Liver (tissue), 9 donors: ENCODE data around the gene RMND1. TPM values are rescaled to one million over a fixed set of nuclear protein-coding genes. Genes with fewer than 3 reads are reported as not detected.

ENCODE experiments used
- DNase-seq: peaks from one replicate; pipeline ENCODE4 v3.0.0-alpha.2; 2017; ENCODE audit warnings: low spot score
- H3K27ac ChIP-seq, 2 donors: one replicate each; pipeline ENCODE4 v1.7.0; 2013; ENCODE audit warnings: inconsistent platforms in 2 of 2, low read length in 2 of 2, control low read depth in 1 of 2, low read depth in 1 of 2, mild to moderate bottlenecking in 1 of 2
- H3K27me3 ChIP-seq, 4 donors: one replicate each; pipeline versions ENCODE4 v1.6.1 to v1.7.0; 2013; ENCODE audit warnings: low read length in 3 of 4, inconsistent platforms in 1 of 4, mild to moderate bottlenecking in 1 of 4, moderate library complexity in 1 of 4; ENCODE audit not compliant: control insufficient read depth in 4 of 4, insufficient read depth in 4 of 4
- H3K36me3 ChIP-seq, 4 donors: one replicate each; pipeline versions ENCODE4 v1.6.1 to v1.7.0; 2013; ENCODE audit warnings: low read length in 3 of 4, mild to moderate bottlenecking in 3 of 4, low read depth in 1 of 4, moderate library complexity in 1 of 4; ENCODE audit not compliant: control insufficient read depth in 4 of 4, insufficient read depth in 3 of 4
- H3K4me1 ChIP-seq, 4 donors: one replicate each; pipeline versions ENCODE4 v1.6.1 to v1.7.0; 2013; ENCODE audit warnings: low read length in 3 of 4, mild to moderate bottlenecking in 3 of 4, moderate library complexity in 1 of 4; ENCODE audit not compliant: control insufficient read depth in 4 of 4, insufficient read depth in 4 of 4
- H3K4me3 ChIP-seq, 3 donors: one replicate each; pipeline versions ENCODE4 v1.6.1 to v1.7.0; 2013; ENCODE audit warnings: low read length in 3 of 3, control low read depth in 1 of 3, low read depth in 1 of 3, mild to moderate bottlenecking in 1 of 3
- H3K9ac ChIP-seq, 2 donors: one replicate each; pipeline ENCODE4 v1.7.0; 2013; ENCODE audit warnings: low read length in 2 of 2, mild to moderate bottlenecking in 2 of 2, moderate library complexity in 2 of 2, control low read depth in 1 of 2, low read depth in 1 of 2
- H3K9me3 ChIP-seq, 4 donors: one replicate each; pipeline versions ENCODE4 v1.6.1 to v1.7.0; 2013; ENCODE audit warnings: low read length in 3 of 4; ENCODE audit not compliant: control insufficient read depth in 4 of 4
- EGR1 ChIP-seq, 2 donors: IDR thresholded peaks; 2 replicates each; pipeline ENCODE4 v1.6.1; 2016 to 2018; ENCODE audit warnings: antibody characterized with exemption in 2 of 2, low read depth in 2 of 2
- FOXA1 ChIP-seq: IDR thresholded peaks from 2 replicates; pipeline ENCODE4 v1.6.1; 2016; ENCODE audit warnings: antibody characterized with exemption
- FOXA2 ChIP-seq: IDR thresholded peaks from 2 replicates; pipeline ENCODE4 v1.6.1; 2016; ENCODE audit warnings: antibody characterized with exemption
- GABPA ChIP-seq, 2 donors: IDR thresholded peaks in 1 of 2; conservative IDR thresholded peaks in 1 of 2; 2 replicates each; pipeline ENCODE4 v1.6.1; 2016; ENCODE audit warnings: antibody characterized with exemption in 2 of 2, mild to moderate bottlenecking in 1 of 2, moderate library complexity in 1 of 2
- HNF4A ChIP-seq, 2 donors: conservative IDR thresholded peaks; 2 replicates each; pipeline ENCODE4 v1.6.1; 2016; ENCODE audit warnings: antibody characterized with exemption in 2 of 2, mild to moderate bottlenecking in 2 of 2
- HNF4G ChIP-seq: IDR thresholded peaks from 2 replicates; pipeline ENCODE4 v1.6.1; 2016; ENCODE audit warnings: antibody characterized with exemption
- JUND ChIP-seq, 2 donors: IDR thresholded peaks; 2 replicates each; pipeline ENCODE4 v1.6.1; 2016; ENCODE audit warnings: antibody characterized with exemption in 2 of 2
- NR2F2 ChIP-seq: IDR thresholded peaks from 2 replicates; pipeline ENCODE4 v1.6.1; 2016; ENCODE audit warnings: antibody characterized with exemption
- RAD21 ChIP-seq, 2 donors: IDR thresholded peaks; 2 replicates each; pipeline ENCODE4 v1.6.1; 2016; ENCODE audit warnings: antibody characterized with exemption in 2 of 2, mild to moderate bottlenecking in 2 of 2
- REST ChIP-seq: IDR thresholded peaks from 2 replicates; pipeline ENCODE4 v1.6.1; 2016; ENCODE audit warnings: antibody characterized with exemption, mild to moderate bottlenecking
- RXRA ChIP-seq, 2 donors: IDR thresholded peaks; 2 replicates each; pipeline ENCODE4 v1.6.1; 2017 to 2018; ENCODE audit warnings: antibody characterized with exemption in 2 of 2, mild to moderate bottlenecking in 1 of 2
- SP1 ChIP-seq: IDR thresholded peaks from 2 replicates; pipeline ENCODE4 v1.6.1; 2018; ENCODE audit warnings: antibody characterized with exemption, mild to moderate bottlenecking
- TAF1 ChIP-seq: conservative IDR thresholded peaks from 2 replicates; pipeline ENCODE4 v1.6.1; 2016; ENCODE audit warnings: antibody characterized with exemption, mild to moderate bottlenecking
- YY1 ChIP-seq: IDR thresholded peaks from 2 replicates; pipeline ENCODE4 v1.6.1; 2016; ENCODE audit warnings: antibody characterized with exemption, mild to moderate bottlenecking
- WGBS: extraction: QIAGEN DNeasy Blood & Tissue Kit; methylation state at CpG from one replicate; pipeline ENCODE4 v1.1.7; 2013; 5-methylcytosine and 5-hydroxymethylcytosine counted together
- polyA plus RNA-seq, 2 donors: library from polyadenylated mRNA; stranded (reverse) in 1 of 2; unstranded in 1 of 2; fragments of 200-250 nt in 1 of 2; fragments of >200 nt in 1 of 2; fragmentation: Nextera tagmentation in 1 of 2; extraction: Ambion mirVana in 1 of 2; gene quantifications; one replicate each; pipeline versions ENCODE4 v1.2.1 to v1.2.3, GENCODE V29; 2013 to 2015
- total RNA-seq, 2 donors: library from RNA; depleted of rRNA; stranded (reverse); fragments of >200 nt; gene quantifications; one replicate each; pipeline ENCODE4 v1.2.3, GENCODE V29; 2014
- TF ChIP-seq, protein P1 (sequence below): IDR thresholded peaks from 2 replicates; pipeline ENCODE4 v1.6.1; 2016; ENCODE audit warnings: antibody characterized with exemption
- TF ChIP-seq, protein P2 (sequence below): fragments of 150-350 bp; IDR thresholded peaks from 2 replicates; pipeline ENCODE4 v1.5.1; 2017; ENCODE audit warnings: improper control_type of control experiment, low read depth, low read length; ENCODE audit not compliant: missing input control
- TF ChIP-seq, protein P3 (sequence below): IDR thresholded peaks from 2 replicates; pipeline ENCODE4 v1.6.1; 2016; ENCODE audit warnings: antibody characterized with exemption
- TF ChIP-seq, protein P4 (sequence below): IDR thresholded peaks from 2 replicates; pipeline ENCODE4 v1.6.1; 2016; ENCODE audit warnings: antibody characterized with exemption
- donor health status: healthy.
- donor health status: healthy.
- donor health status: healthy.
- donor health status: healthy.
- donor health status: healthy.

Gene RMND1
- total and polyA plus RNA-seq, 4 donors, result 13.2 to 22.6 (median 18.1) TPM

DNA sequence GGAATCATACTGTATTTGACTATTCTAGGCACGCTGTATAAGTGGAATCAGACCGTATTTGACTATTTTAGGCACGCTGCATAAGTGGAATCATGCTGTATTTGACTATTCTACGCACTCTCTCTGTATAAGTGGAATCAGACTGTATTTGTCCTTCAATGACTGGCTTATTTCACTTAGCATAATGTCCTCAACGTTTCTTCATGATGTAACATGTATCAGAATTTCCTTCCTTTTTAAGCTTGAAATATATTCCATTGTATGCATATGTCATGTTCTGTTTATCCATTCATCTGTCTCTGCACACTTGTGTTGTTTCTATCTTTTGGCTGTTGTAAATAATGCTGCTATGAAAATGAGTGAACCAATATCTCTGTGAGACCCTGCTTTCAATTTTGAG, 47.6 kb upstream of the RMND1 start:
- TF ChIP-seq YY1, result no peak
- TF ChIP-seq RAD21 (IDR thresholded peaks at IDR 0.05), result no peak
- TF ChIP-seq TAF1, result no peak
- no peak for TF ChIP-seq EGR1 (IDR thresholded peaks at IDR 0.05; ENCODE audit: low read depth in 2 of 2)
- no peak for TF ChIP-seq RXRA (IDR thresholded peaks at IDR 0.05)
- TF ChIP-seq, protein P1, sequence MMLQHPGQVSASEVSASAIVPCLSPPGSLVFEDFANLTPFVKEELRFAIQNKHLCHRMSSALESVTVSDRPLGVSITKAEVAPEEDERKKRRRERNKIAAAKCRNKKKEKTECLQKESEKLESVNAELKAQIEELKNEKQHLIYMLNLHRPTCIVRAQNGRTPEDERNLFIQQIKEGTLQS, result no peak
- no peak for TF ChIP-seq REST
- TF ChIP-seq JUND (IDR thresholded peaks at IDR 0.05), result no peak
- no peak for DNase-seq
- H3K27ac ChIP-seq, result no peak overlapping the region
- H3K27me3 ChIP-seq, result no peaks in the 10 kb centered on the region
- H3K4me3 ChIP-seq, result no peak overlapping the region
- no peak overlapping the region for H3K9ac ChIP-seq
- H3K4me1 ChIP-seq, result peaks cover 0 to 12% (median 10%) of the 10 kb centered on the region in 4 donors
- no peaks in the 10 kb centered on the region for H3K36me3 ChIP-seq
- H3K9me3 ChIP-seq, result no peaks in the 10 kb centered on the region
- WGBS, result 68% methylated on average over 5 of the region's 5 CpGs

GRCh38 chr6:151498327-151498726, 46.4 kb upstream of the RMND1 start:
- no peak for DNase-seq
- whole genome bisulfite sequencing, result 83% methylated on average over 1 of the region's 1 CpG
- H3K27me3 ChIP-seq, result no peaks in the 10 kb centered on the region
- H3K36me3 ChIP-seq, result no peaks in the 10 kb centered on the region
- TF ChIP-seq, protein P2, sequence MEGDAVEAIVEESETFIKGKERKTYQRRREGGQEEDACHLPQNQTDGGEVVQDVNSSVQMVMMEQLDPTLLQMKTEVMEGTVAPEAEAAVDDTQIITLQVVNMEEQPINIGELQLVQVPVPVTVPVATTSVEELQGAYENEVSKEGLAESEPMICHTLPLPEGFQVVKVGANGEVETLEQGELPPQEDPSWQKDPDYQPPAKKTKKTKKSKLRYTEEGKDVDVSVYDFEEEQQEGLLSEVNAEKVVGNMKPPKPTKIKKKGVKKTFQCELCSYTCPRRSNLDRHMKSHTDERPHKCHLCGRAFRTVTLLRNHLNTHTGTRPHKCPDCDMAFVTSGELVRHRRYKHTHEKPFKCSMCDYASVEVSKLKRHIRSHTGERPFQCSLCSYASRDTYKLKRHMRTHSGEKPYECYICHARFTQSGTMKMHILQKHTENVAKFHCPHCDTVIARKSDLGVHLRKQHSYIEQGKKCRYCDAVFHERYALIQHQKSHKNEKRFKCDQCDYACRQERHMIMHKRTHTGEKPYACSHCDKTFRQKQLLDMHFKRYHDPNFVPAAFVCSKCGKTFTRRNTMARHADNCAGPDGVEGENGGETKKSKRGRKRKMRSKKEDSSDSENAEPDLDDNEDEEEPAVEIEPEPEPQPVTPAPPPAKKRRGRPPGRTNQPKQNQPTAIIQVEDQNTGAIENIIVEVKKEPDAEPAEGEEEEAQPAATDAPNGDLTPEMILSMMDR, result no peak
- TF ChIP-seq FOXA2, result peak; percentile 52
- TF ChIP-seq, protein P3, sequence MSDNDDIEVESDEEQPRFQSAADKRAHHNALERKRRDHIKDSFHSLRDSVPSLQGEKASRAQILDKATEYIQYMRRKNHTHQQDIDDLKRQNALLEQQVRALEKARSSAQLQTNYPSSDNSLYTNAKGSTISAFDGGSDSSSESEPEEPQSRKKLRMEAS, result peak; percentile 72
- TF ChIP-seq, protein P4, sequence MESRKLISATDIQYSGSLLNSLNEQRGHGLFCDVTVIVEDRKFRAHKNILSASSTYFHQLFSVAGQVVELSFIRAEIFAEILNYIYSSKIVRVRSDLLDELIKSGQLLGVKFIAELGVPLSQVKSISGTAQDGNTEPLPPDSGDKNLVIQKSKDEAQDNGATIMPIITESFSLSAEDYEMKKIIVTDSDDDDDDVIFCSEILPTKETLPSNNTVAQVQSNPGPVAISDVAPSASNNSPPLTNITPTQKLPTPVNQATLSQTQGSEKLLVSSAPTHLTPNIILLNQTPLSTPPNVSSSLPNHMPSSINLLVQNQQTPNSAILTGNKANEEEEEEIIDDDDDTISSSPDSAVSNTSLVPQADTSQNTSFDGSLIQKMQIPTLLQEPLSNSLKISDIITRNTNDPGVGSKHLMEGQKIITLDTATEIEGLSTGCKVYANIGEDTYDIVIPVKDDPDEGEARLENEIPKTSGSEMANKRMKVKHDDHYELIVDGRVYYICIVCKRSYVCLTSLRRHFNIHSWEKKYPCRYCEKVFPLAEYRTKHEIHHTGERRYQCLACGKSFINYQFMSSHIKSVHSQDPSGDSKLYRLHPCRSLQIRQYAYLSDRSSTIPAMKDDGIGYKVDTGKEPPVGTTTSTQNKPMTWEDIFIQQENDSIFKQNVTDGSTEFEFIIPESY, result peak; percentile 50
- TF ChIP-seq YY1, result peak; percentile 91
- TF ChIP-seq HNF4G, result peak; percentile 57
- peak in 1 of 2 donors; percentile 90 for TF ChIP-seq RXRA (IDR thresholded peaks at IDR 0.05)
- TF ChIP-seq GABPA (IDR thresholded peaks at IDR 0.05 in 1 of 2, conservative IDR thresholded peaks at IDR 0.05 in 1 of 2), result peak in 1 of 2 donors; percentile 36
- TF ChIP-seq SP1, result peak; percentile 20
- TF ChIP-seq REST, result peak; percentile 37
- TF ChIP-seq, protein P1, result no peak
- TF ChIP-seq RAD21 (IDR thresholded peaks at IDR 0.05), result peak; percentile 38 to 39
- TF ChIP-seq EGR1 (IDR thresholded peaks at IDR 0.05; ENCODE audit: low read depth in 2 of 2), result peak in 1 of 2 donors; percentile 45
- no peak for TF ChIP-seq TAF1
- TF ChIP-seq HNF4A (conservative IDR thresholded peaks at IDR 0.05), result peak; percentile 86 to 94
- peak; percentile 23 to 67 for TF ChIP-seq JUND (IDR thresholded peaks at IDR 0.05)
- TF ChIP-seq FOXA1, result peak; percentile 52
- no peak for TF ChIP-seq NR2F2
- no peak overlapping the region for H3K27ac ChIP-seq
- no peaks in the 10 kb centered on the region for H3K9me3 ChIP-seq
- no peak overlapping the region for H3K4me3 ChIP-seq
- H3K4me1 ChIP-seq, result peaks cover 0 to 21% (median 19%) of the 10 kb centered on the region in 4 donors
- H3K9ac ChIP-seq, result no peak overlapping the region
